Measurements from ENCODE around the gene HYI.
A peak's percentile ranks its signal among the peaks of the same experiment; 100 is the strongest.

DNA sequence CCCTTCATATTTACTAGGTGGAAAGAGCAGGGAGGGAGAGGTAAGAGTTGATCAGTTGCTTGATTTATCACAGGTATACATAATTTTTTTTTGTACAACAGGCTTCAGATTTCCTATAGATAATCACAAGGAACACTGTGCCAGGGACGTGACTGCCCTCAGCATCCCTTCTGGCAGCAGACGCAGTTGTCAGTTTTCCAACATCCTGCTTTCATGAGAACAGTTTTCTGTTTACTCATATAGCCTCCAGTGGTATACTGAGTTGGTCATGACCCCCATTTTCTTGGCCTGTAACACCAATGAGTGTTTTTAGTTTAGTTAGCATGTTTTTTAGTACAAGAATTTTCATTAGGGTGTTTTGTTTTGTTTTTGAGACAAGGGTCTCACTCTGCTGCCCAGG, 39.1 kb upstream of the HYI start:
- TF ChIP-seq, protein P1, sequence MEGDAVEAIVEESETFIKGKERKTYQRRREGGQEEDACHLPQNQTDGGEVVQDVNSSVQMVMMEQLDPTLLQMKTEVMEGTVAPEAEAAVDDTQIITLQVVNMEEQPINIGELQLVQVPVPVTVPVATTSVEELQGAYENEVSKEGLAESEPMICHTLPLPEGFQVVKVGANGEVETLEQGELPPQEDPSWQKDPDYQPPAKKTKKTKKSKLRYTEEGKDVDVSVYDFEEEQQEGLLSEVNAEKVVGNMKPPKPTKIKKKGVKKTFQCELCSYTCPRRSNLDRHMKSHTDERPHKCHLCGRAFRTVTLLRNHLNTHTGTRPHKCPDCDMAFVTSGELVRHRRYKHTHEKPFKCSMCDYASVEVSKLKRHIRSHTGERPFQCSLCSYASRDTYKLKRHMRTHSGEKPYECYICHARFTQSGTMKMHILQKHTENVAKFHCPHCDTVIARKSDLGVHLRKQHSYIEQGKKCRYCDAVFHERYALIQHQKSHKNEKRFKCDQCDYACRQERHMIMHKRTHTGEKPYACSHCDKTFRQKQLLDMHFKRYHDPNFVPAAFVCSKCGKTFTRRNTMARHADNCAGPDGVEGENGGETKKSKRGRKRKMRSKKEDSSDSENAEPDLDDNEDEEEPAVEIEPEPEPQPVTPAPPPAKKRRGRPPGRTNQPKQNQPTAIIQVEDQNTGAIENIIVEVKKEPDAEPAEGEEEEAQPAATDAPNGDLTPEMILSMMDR (IDR thresholded peaks at IDR 0.05; ENCODE audit: low read depth, low read length, missing input control), result no peak
- TF ChIP-seq TAF1 (conservative IDR thresholded peaks at IDR 0.05), result no peak
- TF ChIP-seq GABPA (IDR thresholded peaks at IDR 0.05 in 1 of 2, conservative IDR thresholded peaks at IDR 0.05 in 1 of 2), result no peak
- TF ChIP-seq RAD21 (IDR thresholded peaks at IDR 0.05), result no peak
- TF ChIP-seq, protein P2, sequence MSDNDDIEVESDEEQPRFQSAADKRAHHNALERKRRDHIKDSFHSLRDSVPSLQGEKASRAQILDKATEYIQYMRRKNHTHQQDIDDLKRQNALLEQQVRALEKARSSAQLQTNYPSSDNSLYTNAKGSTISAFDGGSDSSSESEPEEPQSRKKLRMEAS (IDR thresholded peaks at IDR 0.05), result no peak
- TF ChIP-seq, protein P3, sequence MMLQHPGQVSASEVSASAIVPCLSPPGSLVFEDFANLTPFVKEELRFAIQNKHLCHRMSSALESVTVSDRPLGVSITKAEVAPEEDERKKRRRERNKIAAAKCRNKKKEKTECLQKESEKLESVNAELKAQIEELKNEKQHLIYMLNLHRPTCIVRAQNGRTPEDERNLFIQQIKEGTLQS (IDR thresholded peaks at IDR 0.05), result no peak
- peak in 1 of 2 donors; percentile 13 for TF ChIP-seq RXRA (IDR thresholded peaks at IDR 0.05)
- no peak for TF ChIP-seq SP1 (IDR thresholded peaks at IDR 0.05)
- no peak for TF ChIP-seq YY1 (IDR thresholded peaks at IDR 0.05)

All from liver (tissue), 3 donors.